Central memory CD8-positive, alpha-beta T cell (primary cell): ENCODE measurements around the gene STK39.
A peak's percentile ranks its signal among the peaks of the same experiment; 100 is the strongest.

Experiments used
- ATAC-seq: fragments of 150-1000 bp; cut with Tn5 transposase; replicated peaks from 2 replicates; pipeline ENCODE4 v1.10.0; 2022; ENCODE audit warnings: mild to moderate bottlenecking, moderate FRiP score, moderate number of reproducible peaks; ENCODE audit not compliant: poor library complexity, severe bottlenecking; ENCODE audit errors: extremely low read depth
- DNase-seq, 2 donors: peaks; one replicate each; pipeline ENCODE4 v3.0.0; 2021; ENCODE audit warnings: low spot score in 2 of 2
- H3K27ac Mint-ChIP-seq: one replicate; pipeline ENCODE4 v1.8.0; 2022; ENCODE audit warnings: low read depth, mild to moderate bottlenecking, moderate library complexity, mixed read lengths
- H3K27me3 Mint-ChIP-seq: one replicate; pipeline ENCODE4 v1.8.0; 2022; ENCODE audit warnings: mixed read lengths
- H3K36me3 Mint-ChIP-seq: one replicate; pipeline ENCODE4 v1.8.0; 2022; ENCODE audit warnings: mild to moderate bottlenecking, moderate library complexity, mixed read lengths; ENCODE audit not compliant: insufficient read depth
- H3K4me1 Mint-ChIP-seq: one replicate; pipeline ENCODE4 v1.8.0; 2022; ENCODE audit warnings: mixed read lengths
- H3K4me3 Mint-ChIP-seq: one replicate; pipeline ENCODE4 v1.8.0; 2022; ENCODE audit warnings: mild to moderate bottlenecking, moderate library complexity, mixed read lengths
- H3K9me3 Mint-ChIP-seq: one replicate; pipeline ENCODE4 v1.8.0; 2022; ENCODE audit warnings: mixed read lengths

Gene STK39

DNA sequence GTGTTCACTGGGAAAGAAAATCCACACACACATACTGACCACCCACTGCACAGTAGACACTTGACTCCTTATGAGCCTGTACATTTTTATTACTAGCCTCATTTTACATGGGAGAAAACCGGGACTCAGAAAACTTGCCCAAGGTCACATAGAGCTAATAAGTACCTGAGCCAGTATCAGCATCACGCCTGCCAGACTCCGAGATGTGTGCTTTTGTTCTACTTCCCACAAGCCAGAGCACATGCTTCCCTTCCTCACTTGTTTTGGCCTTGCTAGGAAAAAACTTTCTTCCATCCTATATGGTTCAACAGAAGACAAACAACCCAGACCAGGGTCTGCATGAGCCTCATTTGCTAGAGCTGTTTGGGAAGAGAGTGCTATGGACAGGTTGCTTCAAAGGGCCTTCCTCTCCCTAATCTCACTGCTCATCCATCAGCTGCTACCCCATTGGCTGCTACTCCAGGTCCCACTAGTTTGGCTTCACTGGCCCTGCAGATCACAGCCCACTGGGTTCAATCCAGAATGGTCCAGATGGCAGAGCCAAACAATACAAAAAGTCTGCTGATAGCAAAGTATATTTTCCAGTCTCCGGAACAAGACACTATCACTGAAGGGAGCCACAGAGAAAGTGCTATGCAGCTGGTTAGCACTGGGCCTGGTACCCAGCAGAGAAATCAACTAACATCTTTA is 63.9 kb downstream of the STK39 start:
- no peak overlapping the region for H3K4me3 Mint-ChIP-seq

DNA sequence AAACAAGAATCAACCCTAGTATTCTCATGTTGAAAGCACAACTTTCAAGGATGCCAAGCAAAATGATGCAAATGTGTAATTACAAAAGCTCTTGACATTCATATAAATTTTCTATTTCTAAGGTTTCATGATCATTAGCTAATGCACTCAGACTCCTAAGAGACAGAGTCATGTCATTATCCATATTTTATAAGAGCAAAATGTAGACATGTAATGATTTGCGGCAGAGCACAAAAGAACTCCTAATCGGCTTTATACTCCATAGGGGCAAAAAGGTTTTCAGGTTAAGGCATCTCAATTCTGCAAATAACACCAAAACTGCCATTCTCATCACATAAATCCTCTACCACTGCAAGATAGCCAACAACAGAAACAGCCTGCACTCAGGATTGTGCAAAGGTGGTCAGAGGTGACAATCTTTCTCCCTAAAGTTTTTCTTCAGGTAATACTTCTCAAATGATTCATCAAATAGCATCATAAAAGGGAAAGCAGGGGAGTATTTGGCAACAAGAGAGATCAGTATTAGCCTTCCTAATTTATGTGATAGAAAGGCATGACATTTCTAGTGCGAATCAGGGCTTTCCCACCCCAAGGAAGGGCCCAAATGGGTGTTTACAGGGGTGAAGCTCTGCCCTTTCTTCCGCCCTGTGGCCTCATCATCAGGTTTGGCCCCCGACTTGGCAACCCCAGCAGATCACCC is 64.7 kb downstream of the STK39 start:
- Mint-ChIP-seq H3K4me3 (no peak overlapping the region), H3K27ac (no peak overlapping the region)

More for the DNA sequence above, 63.9 kb downstream of the STK39 start:
- Mint-ChIP-seq H3K36me3 (peaks cover 9% of the 10 kb centered on the region), H3K9me3 (no peaks in the 10 kb centered on the region), H3K27ac (no peak overlapping the region), H3K27me3 (no peaks in the 10 kb centered on the region), H3K4me1 (peaks cover 65% of the 10 kb centered on the region)
- ATAC-seq (no peak), DNase-seq (no peak)

DNA sequence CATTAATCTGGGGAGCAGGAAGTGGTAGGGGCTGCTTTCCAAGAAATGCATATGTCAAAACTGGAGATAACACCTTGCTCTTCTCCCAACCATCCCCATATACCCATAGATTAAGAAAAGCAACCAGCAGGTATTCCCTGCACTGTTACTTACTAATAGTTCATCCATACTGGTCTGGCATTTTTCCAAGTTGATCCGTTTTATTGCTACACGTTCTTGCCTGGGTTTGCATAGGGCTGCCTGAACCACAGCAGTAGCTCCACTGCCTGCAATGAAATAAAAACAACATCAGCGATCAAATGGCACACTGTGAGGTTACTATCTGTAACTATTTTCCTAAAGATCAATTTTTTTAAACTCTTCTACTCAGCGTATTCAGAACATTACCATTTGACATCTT is 65.6 kb downstream of the STK39 start:
- H3K36me3 Mint-ChIP-seq = peaks cover 9% of the 10 kb centered on the region
- DNase-seq (no peak), ATAC-seq (no peak)
- peaks cover 72% of the 10 kb centered on the region for H3K4me1 Mint-ChIP-seq
- no peaks in the 10 kb centered on the region for H3K27me3 Mint-ChIP-seq
- no peak overlapping the region for H3K27ac Mint-ChIP-seq
- H3K4me3 Mint-ChIP-seq = no peak overlapping the region
- H3K9me3 Mint-ChIP-seq = no peaks in the 10 kb centered on the region

More for the DNA sequence above, 64.7 kb downstream of the STK39 start:
- Mint-ChIP-seq H3K9me3 (no peaks in the 10 kb centered on the region), H3K27me3 (no peaks in the 10 kb centered on the region), H3K4me1 (peaks cover 65% of the 10 kb centered on the region), H3K36me3 (peaks cover 9% of the 10 kb centered on the region)
- DNase-seq (no peak), ATAC-seq (no peak)

DNA sequence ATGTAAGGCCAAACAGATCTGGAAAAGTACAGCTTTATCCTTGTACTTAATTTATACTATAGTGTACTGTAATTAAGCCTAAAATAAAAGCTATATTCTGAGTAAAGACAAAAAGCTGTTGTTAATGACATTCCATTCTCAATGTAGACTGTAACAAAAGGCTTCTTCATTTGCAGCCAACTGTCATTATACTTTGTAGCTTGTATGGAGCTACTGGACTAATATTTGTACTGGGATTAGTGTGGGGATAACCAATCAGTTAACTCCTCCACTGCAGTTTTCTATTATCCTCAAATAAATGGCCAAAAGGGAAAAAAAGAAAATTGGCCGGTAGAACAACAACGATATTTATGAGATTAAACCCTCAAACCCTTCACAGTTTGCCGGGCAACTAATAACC is 66.5 kb downstream of the STK39 start:
- no peak for DNase-seq
- H3K36me3 Mint-ChIP-seq = peaks cover 7% of the 10 kb centered on the region
- H3K27me3 Mint-ChIP-seq = no peaks in the 10 kb centered on the region
- H3K4me1 Mint-ChIP-seq = peaks cover 71% of the 10 kb centered on the region
- no peak overlapping the region for H3K27ac Mint-ChIP-seq
- no peak overlapping the region for H3K4me3 Mint-ChIP-seq
- no peak for ATAC-seq
- no peaks in the 10 kb centered on the region for H3K9me3 Mint-ChIP-seq

DNA sequence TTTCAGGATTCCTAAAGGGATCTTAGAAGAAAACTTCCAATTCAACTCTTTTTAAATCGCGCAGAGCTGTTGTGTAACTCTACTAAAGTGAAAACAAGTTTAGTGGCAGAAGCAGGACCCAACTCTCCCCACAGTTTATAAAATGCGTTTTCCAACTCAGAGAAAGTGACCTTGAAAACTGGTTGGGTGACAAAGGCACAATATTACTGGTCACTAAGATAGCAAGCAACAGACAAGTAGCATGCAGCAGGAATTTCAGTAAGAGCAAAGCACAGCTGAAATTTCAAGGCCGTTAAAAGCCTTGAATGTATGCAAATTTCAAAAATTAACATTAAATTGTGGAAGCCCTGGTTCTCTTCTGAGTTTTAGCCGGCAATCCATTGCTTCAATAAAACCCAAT is 66.9 kb downstream of the STK39 start:
- ATAC-seq (no peak), DNase-seq (no peak)
- peaks cover 67% of the 10 kb centered on the region for H3K4me1 Mint-ChIP-seq
- H3K4me3 Mint-ChIP-seq = no peak overlapping the region
- H3K27ac Mint-ChIP-seq = no peak overlapping the region
- H3K9me3 Mint-ChIP-seq = no peaks in the 10 kb centered on the region
- H3K27me3 Mint-ChIP-seq = no peaks in the 10 kb centered on the region
- H3K36me3 Mint-ChIP-seq = peaks cover 6% of the 10 kb centered on the region

DNA sequence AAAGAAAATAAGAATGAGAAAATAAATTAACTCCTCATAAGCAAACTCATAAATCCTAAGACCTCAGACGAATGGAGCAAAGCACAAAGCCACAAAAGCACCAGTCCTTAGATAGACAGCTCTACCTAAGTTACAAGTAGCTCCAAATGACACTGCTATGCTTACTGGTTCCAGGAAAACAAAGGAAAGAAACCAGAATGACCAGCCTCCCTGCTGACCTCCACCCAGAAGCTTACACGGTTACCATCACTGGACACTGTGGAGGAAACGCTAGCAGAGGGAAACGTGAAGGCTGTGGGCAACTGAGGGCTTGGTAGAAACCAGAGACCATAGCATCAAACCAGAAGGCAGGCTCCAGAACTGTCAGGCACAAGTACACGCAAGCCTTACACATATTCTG is 67.8 kb downstream of the STK39 start:
- no peak for ATAC-seq
- Mint-ChIP-seq H3K36me3 (peaks cover 11% of the 10 kb centered on the region), H3K27me3 (no peaks in the 10 kb centered on the region), H3K4me3 (no peak overlapping the region), H3K9me3 (no peaks in the 10 kb centered on the region), H3K4me1 (peaks cover 64% of the 10 kb centered on the region), H3K27ac (no peak overlapping the region)
- DNase-seq = no peak

DNA sequence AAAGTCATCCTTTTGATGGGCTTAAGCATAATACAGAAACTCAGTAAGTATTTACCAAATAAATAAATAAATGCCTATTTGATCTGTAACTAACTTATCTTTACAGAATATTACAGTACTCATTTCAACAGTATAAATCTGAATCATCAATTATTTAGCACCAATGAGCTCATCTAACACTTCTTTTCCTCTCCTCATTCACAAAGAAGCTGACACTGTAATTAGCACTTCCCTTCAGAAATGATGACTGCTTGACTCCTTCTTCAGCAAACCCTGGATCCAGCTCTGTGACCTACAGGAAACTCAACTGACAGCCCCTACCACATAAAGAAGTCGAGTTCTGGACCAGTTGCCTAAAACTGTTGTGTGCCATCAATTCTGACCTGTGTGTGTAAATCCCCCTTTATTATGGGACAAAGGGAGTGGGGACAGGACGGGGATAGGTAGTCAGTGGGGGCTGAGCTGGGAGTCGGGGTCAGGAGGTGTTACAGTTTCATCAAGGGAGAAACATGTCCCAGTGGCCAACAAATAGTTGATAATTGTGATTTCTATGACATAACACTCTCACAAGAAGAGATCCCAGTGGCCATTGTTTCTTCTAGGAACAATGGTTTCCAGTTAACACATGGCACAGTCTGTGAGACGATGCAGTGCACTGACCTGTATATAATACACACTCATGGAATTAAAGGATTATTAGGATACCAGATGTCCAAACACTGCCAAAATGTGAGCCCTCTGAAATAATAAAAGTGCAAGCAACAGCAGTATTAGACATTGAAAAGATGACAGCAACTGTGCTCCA is 68.7 kb downstream of the STK39 start:
- no peak for ATAC-seq
- peaks cover 64% of the 10 kb centered on the region for H3K4me1 Mint-ChIP-seq
- H3K36me3 Mint-ChIP-seq = peaks cover 13% of the 10 kb centered on the region
- H3K27me3 Mint-ChIP-seq = no peaks in the 10 kb centered on the region
- H3K9me3 Mint-ChIP-seq = no peaks in the 10 kb centered on the region
- no peak for DNase-seq
- peak overlapping the region; percentile 36 for H3K27ac Mint-ChIP-seq
- H3K4me3 Mint-ChIP-seq = no peak overlapping the region

DNA sequence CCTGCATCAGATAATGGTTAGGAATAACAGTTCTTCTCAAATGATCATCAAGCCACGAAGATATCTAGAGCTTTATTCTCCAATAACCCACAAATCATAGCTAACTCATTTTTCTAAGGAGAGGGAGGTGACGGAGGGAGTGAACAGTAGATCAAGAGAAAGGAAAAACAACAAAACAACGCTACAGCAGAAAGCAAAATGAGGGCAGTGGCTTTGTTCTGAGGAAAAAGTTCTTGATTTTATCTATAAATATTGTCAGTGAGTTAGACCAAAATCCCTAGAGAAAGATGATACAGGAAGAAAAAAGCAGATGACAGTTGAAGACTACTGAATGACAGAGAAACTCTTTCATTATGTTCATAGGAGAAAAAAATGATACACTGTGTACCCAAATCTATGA is 71.0 kb downstream of the STK39 start:
- no peak for ATAC-seq
- Mint-ChIP-seq H3K27me3 (no peaks in the 10 kb centered on the region), H3K36me3 (peaks cover 16% of the 10 kb centered on the region), H3K9me3 (no peaks in the 10 kb centered on the region), H3K4me1 (peaks cover 45% of the 10 kb centered on the region), H3K4me3 (no peak overlapping the region), H3K27ac (peak overlapping the region; percentile 71)
- no peak for DNase-seq

DNA sequence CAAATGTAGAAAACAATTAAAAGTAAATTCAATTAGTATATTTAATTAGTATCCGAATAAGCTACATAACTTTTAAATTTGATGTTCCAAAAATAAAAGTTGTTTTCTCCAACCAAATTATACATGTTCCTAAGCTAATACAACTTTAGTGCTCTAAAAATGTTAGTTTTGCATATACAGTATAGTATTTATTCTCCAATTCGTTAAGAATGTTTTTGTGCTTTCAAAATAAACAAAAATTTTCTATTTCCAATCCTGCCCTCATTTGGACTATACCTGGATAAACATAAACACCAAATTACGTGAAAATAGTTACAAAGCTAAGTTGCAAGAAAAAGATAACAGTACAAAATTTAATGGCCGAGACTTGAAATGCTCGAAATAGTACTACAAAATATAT is 71.9 kb downstream of the STK39 start:
- Mint-ChIP-seq H3K4me1 (peaks cover 51% of the 10 kb centered on the region), H3K4me3 (no peak overlapping the region), H3K36me3 (peaks cover 17% of the 10 kb centered on the region), H3K27me3 (no peaks in the 10 kb centered on the region), H3K9me3 (no peaks in the 10 kb centered on the region), H3K27ac (peak overlapping the region; percentile 71)
- ATAC-seq (no peak), DNase-seq (no peak)

DNA sequence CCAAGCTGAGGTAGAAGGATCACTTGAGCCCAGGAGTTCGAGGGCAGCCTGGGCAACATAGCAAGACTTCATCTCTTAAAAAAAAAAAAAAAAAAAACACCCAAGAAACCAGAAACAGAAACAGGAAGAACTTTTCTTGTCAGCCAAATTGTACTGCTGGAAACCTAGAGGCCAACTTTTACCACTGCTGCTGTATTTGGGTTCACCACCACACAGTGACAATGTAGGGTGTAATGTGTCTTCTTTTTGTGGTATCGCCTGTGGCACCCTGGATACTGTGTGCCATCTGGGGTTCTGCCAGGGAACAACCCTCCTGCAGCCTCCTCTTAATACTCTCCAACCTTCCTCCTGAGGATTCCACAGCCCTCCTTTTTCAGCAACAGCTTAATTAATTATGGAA is 72.6 kb downstream of the STK39 start:
- peak overlapping the region; percentile 67 for H3K4me3 Mint-ChIP-seq
- H3K27me3 Mint-ChIP-seq = no peaks in the 10 kb centered on the region
- H3K4me1 Mint-ChIP-seq = peaks cover 58% of the 10 kb centered on the region
- peaks cover 17% of the 10 kb centered on the region for H3K36me3 Mint-ChIP-seq
- H3K9me3 Mint-ChIP-seq = no peaks in the 10 kb centered on the region
- ATAC-seq (peak; percentile 99), DNase-seq (peak in 1 of 2 donors; percentile 34)
- peak overlapping the region; percentile 71 for H3K27ac Mint-ChIP-seq

DNA sequence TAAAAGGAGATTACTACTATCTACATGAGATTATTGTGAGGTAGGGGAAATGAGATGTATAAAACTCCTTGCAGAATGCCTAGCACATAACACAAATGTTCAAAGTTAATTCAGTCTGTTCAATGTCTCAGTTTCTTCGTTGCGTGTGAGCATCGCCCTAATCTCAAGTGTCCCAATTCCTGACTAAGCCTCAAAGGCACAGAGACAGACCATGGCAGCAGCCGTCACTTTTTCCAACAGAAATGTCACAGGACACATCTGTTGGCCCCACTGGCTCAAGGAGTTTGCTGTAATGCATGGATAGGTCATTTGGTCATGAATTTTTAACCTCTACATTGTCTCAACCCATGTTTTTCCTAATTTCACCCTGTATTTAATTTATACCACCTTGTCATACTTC is 75.3 kb downstream of the STK39 start:
- Mint-ChIP-seq H3K36me3 (peaks cover 13% of the 10 kb centered on the region), H3K4me1 (peaks cover 56% of the 10 kb centered on the region), H3K4me3 (no peak overlapping the region), H3K9me3 (no peaks in the 10 kb centered on the region), H3K27ac (no peak overlapping the region), H3K27me3 (no peaks in the 10 kb centered on the region)
- ATAC-seq = no peak
- no peak for DNase-seq

DNA sequence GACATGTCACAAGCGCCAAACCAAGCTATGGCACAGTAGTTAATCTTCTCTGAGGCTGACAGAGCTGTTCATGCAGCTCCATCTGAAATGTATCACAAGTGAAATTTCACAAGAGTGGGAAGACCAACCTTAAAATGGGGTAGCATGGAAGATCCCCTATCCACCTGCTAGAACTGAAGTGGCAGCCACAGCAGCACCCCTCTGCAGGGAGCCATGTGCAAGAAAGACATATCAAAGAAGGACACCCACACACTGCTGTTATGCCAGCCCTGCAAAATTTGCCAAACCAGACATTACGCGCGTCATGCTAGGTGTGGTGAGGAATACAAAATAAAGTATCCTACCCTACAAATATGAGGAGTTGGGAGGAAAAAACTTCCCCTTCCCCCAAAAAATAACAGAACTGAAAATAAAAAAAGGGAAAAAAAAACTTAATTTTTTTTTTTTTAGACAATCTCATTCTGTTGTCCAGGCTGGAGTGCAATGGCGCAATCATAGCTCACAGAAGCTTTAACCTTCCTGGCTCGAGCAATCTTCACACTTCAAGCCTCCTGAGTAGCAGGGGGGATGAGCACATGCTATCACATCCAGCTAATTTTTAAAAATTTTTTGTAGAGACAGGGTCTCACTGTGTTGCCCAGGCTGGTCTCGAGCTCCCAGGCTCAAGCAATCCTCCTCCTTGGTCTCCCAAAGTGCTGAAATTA is 76.2 kb downstream of the STK39 start:
- H3K9me3 Mint-ChIP-seq = no peaks in the 10 kb centered on the region
- no peak overlapping the region for H3K27ac Mint-ChIP-seq
- H3K27me3 Mint-ChIP-seq = no peaks in the 10 kb centered on the region
- peaks cover 57% of the 10 kb centered on the region for H3K4me1 Mint-ChIP-seq
- H3K4me3 Mint-ChIP-seq = no peak overlapping the region
- H3K36me3 Mint-ChIP-seq = peaks cover 17% of the 10 kb centered on the region
- DNase-seq = no peak
- no peak for ATAC-seq
